Measurements from ENCODE around the gene TOMM6. TPM values are rescaled to one million over a fixed set of nuclear protein-coding genes. Genes with fewer than 3 reads are reported as not detected.
"Not testable (repeated sequence)": the region's sequence is repeated elsewhere in the genome, so short reads cannot be mapped to it uniquely, and the experiment has no call there.

The TOMM6 gene
- polyA plus RNA-seq, 4 donors: 241 to 253 (median 247) TPM

- DNase-seq (ENCODE audit: low read depth in 4 of 4, low spot score in 3 of 4): no peak
These were observed 4.3 kb upstream of the TOMM6 start for GRCh38 chr6:41783106-41783780.

- no peak for DNase-seq (ENCODE audit: low read depth in 4 of 4, low spot score in 3 of 4)
These were observed 2.8 kb upstream of the TOMM6 start for GRCh38 chr6:41784581-41785171.

GRCh38 chr6:41785254-41785653 lies 2.2 kb upstream of the TOMM6 start:
- no peak for DNase-seq (ENCODE audit: low read depth in 4 of 4, low spot score in 3 of 4)

GRCh38 chr6:41785689-41786450 lies 1.6 kb upstream of the TOMM6 start:
- no peak for DNase-seq (ENCODE audit: low read depth in 4 of 4, low spot score in 3 of 4)

GRCh38 chr6:41786451-41787218 lies 859 bp upstream of the TOMM6 start:
- peak in 3 of 4 donors; percentile 71 to 78 (median 75) for DNase-seq (ENCODE audit: low read depth in 4 of 4, low spot score in 3 of 4)

GRCh38 chr6:41789390-41789724 lies 1.9 kb downstream of the TOMM6 start:
- no peak for DNase-seq (ENCODE audit: low read depth in 4 of 4, low spot score in 3 of 4)

DNA sequence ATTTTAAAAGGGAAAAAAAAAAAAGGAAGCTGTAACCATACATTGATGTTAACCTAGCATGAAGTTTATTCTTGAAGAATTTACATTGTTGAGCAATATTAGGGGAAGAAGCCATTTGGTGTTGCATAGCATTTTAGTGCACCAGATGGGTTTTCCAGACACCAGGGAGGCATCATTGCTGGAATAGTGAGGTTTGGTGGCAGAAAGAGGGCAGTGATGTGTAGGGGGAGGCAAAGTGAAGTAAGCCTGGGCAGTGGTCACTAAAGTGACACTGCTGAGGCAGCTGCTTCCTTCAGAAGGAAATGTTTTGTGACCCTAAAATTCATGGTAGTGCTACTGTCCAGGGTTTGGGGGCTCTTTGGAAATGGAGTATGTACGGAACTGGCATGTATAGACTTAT lies 2.6 kb downstream of the TOMM6 start:
- DNase-seq (ENCODE audit: low read depth in 4 of 4, low spot score in 3 of 4): no peak

- no peak for DNase-seq (ENCODE audit: low read depth in 4 of 4, low spot score in 3 of 4)
These were observed 3.8 kb downstream of the TOMM6 start for GRCh38 chr6:41791305-41791704.

GRCh38 chr6:41791984-41792383 lies 4.5 kb downstream of the TOMM6 start:
- DNase-seq (ENCODE audit: low read depth in 4 of 4, low spot score in 3 of 4): no peak

DNA sequence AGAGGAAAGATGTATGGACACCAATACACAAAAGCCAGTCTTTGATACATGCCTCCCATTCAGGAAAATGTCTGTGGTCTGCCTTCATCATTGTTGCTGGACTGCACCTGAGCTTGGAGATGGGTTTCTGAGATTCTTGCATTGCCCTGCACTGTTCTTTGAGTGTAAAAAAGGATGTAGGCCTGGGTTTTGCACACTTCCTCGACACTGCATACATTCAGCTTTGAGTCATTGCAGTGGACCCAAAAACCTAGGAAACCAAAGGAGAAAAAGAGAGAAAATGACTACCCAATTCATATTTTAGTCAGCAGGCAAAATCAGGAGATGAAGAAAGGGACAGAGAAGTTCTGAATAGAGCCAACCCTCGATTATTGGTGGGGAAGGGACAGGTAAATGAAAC lies 9.0 kb downstream of the TOMM6 start:
- DNase-seq (ENCODE audit: low read depth in 4 of 4, low spot score in 3 of 4): no peak

- peak in 1 of 4 donors; percentile 22 for DNase-seq (ENCODE audit: low read depth in 4 of 4, low spot score in 3 of 4)
These were observed 11.5 kb downstream of the TOMM6 start for GRCh38 chr6:41798901-41799558.

DNA sequence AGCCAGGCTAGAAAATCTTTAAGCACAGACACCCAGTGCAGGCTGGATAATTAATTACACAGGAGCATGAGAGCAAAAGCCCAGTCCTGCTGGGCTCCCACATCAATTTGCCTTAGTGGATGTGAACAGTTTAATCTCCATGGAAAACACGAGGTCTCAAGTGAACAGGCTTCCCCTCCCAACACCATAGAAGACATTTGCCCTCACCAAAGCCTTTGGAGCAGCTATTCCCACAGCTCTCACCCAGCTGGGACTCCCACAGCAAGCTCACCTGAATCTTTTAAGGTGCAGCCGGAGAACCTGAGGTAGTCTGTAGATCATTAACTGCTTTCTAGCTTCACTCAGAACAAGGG lies 12.0 kb downstream of the TOMM6 start:
- no peak for DNase-seq (ENCODE audit: low read depth in 4 of 4, low spot score in 3 of 4)

DNA sequence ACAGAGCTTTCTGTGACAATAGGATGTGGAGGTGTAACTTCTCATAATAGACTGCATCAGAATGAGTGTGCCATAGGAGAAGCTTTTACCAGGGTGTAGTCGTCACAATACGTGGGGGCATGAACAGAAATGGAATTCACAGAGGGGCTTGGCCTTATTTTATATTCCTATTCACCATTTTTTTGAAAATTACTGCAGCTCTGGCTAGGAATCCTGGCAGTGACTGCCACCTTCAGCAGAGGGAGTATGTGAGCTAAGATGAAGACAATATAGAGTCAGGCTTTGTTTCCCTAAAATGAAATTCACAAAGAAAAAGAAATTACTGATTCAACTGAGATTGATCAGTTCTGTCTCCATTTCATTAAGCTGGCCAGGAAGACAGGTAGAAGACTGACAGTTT lies 13.9 kb downstream of the TOMM6 start:
- no peak for DNase-seq (ENCODE audit: low read depth in 4 of 4, low spot score in 3 of 4)

DNA sequence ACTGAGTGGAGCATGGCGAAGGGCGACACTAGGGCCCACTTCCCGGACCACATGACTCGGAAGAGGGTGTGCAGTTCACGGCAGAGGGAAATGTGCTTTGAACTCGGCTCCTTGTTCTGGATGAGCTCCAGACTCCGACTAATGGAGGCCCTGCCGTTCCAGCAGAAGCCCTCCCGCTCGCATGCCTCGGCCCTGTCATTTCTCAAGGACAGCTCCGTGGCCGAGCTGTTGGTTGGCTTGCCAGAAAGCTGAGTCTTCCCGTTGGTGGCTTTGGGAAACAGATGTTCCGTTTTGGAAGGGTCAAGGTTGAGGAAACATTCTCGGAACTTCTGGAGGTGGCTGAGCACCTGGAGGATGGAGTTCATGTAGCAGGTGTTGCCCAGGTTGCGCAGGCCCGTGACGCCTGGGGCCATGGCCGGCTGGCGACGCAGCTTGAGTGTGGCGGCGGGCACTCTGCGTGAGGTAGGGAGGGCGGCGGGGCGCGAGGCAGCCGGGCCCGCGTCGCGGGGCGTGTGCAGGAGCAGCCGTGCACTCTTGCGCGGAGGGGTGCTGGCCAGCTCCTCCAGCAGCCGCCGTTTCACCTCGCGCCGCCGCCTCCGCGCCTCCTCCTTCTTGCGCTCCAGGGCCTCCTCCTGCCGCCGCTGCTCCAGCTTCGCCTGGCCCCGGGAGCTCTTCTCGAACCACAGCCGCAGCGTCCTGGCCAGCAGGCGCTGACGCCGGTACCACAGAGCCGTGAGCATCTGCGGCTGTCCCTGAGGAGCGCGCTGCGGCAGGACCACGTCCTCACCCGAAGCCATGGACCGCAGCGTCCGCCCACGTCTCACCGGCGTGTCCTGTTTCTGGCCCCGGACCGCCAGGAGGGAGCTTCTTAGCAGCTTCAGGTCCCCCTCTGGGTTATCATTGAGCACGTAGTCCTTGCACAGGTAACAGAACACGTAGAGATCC lies 18.6 kb downstream of the TOMM6 start:
- DNase-seq (ENCODE audit: low read depth in 4 of 4, low spot score in 3 of 4): no peak

GRCh38 chr6:41811095-41811494 lies 23.6 kb downstream of the TOMM6 start:
- no peak for DNase-seq (ENCODE audit: low read depth in 4 of 4, low spot score in 3 of 4)

DNA sequence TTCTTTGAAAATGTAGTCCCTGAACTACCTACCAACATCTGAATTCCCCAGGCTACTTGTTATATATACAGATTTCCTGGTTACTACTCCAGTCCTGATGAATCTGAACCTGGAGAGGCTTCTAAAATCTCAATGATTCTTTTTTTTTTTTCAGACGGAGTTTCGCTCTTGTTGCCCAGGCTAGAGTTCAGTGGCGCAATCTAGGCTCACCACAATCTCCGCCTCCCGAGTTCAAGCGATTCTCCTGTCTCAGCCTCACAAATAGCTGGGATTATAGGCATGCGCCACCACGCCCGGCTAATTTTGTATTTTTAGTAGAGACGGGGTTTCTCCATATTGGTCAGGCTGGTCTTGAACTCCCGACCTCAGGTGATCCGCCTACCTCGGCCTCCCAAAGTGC lies 24.5 kb downstream of the TOMM6 start:
- not testable (repeated sequence) for DNase-seq (ENCODE audit: low read depth in 4 of 4, low spot score in 3 of 4)

- DNase-seq (ENCODE audit: low read depth in 4 of 4, low spot score in 3 of 4): no peak
These were observed 26.0 kb downstream of the TOMM6 start for GRCh38 chr6:41813469-41813868.

DNA sequence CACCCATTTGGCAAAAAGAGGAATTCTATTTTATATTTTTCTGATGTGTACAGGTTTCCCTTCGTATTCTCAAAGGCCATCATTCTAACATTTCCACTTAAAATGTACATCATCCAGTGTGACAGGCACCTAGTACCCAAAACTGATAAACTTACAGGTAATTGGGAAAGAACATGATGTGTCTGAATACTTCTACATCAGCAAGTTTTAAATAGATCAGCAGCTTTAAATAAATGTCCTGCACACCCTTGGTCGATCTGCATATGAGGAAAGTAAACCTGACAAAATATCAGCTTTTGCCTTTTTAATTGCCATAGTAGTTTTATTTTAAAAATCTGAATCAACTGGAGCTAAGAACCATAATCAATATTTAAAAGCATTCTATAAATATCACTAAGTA lies 26.5 kb downstream of the TOMM6 start:
- DNase-seq (ENCODE audit: low read depth in 4 of 4, low spot score in 3 of 4): no peak

DNA sequence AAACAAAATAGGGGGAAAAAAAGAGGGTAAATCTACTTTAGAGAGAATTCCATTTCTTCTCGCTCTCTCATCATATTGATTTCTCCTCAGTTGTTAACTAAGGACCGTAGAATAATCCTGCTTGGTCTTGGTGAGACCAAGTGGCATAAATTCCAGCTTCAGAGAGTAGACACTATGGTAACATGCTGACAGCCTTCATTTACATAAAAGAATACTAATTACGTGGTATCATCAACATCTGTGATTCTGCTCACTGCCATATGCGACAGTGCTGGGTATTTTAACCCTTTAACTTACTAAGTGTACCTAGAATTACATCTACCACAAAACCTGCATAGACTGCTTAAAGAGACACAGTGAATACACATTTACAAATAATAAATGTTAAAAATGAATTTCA lies 27.1 kb downstream of the TOMM6 start:
- DNase-seq (ENCODE audit: low read depth in 4 of 4, low spot score in 3 of 4): no peak

DNA sequence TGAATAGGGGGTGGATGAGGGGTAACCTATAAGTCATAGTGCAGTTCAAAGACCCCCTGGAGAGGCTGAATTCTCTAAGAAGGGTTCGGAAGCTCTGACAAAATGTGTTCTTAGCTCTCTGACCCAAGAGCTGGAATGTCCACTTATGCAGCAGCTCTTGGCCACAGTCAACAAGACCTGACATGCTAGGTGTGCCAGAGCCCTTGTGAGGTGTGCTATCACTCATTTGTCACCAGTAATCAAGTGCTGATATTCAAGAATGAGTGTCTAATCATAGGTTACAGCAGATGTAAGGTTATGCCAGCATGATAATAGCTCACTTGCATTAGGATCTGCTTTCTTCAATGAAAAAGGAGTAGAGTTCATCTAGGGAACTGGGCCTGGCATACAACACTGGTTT lies 28.1 kb downstream of the TOMM6 start:
- DNase-seq (ENCODE audit: low read depth in 4 of 4, low spot score in 3 of 4): no peak

All from right renal pelvis (tissue), 4 donors.